ENCODE results near the gene ZMYM2.

GRCh38 chr13:20127262-20127561, 168.7 kb downstream of the ZMYM2 start:
- TF ChIP-seq CEBPB (IDR thresholded peaks at IDR 0.05) (peak; percentile 79), EP300 (IDR thresholded peaks at IDR 0.05; ENCODE audit: borderline replicate concordance) (no peak), REST (IDR thresholded peaks at IDR 0.05; ENCODE audit: low read depth) (no peak), YY1 (IDR thresholded peaks at IDR 0.05; ENCODE audit: low read depth) (no peak), ZBTB7A (IDR thresholded peaks at IDR 0.05; ENCODE audit: low read depth) (no peak), MAX (IDR thresholded peaks at IDR 0.05) (no peak), EGR1 (IDR thresholded peaks at IDR 0.05) (no peak), RAD21 (IDR thresholded peaks at IDR 0.05; ENCODE audit: low read depth) (no peak)
